ENCODE measurements around the gene CLIC4.
"Not testable (repeated sequence)": the region's sequence is repeated elsewhere in the genome, so short reads cannot be mapped to it uniquely, and the experiment has no call there.

- TF ChIP-seq CTCF (IDR thresholded peaks at IDR 0.05); EZH2 (IDR thresholded peaks at IDR 0.05; ENCODE audit: borderline replicate concordance, insufficient read depth, low read depth, low read length, poor library complexity, severe bottlenecking): not testable (repeated sequence)
Observed at GRCh38 chr1:24794130-24794502, 48.9 kb downstream of the CLIC4 start.

Data from B cell (primary cell).